Liver (tissue), 9 donors: ENCODE measurements around the gene LAG3. TPM values are rescaled to one million over a fixed set of nuclear protein-coding genes. Genes with fewer than 3 reads are reported as not detected.
A peak's percentile ranks its signal among the peaks of the same experiment; 100 is the strongest.

Source experiments
- DNase-seq: peaks from one replicate; pipeline ENCODE4 v3.0.0-alpha.2; 2017; ENCODE audit warnings: low spot score
- H3K27ac ChIP-seq, 2 donors: one replicate each; pipeline ENCODE4 v1.7.0; 2013; ENCODE audit warnings: inconsistent platforms in 2 of 2, low read length in 2 of 2, control low read depth in 1 of 2, low read depth in 1 of 2, mild to moderate bottlenecking in 1 of 2
- H3K27me3 ChIP-seq, 4 donors: one replicate each; pipeline versions ENCODE4 v1.6.1 to v1.7.0; 2013; ENCODE audit warnings: low read length in 3 of 4, inconsistent platforms in 1 of 4, mild to moderate bottlenecking in 1 of 4, moderate library complexity in 1 of 4; ENCODE audit not compliant: control insufficient read depth in 4 of 4, insufficient read depth in 4 of 4
- H3K36me3 ChIP-seq, 4 donors: one replicate each; pipeline versions ENCODE4 v1.6.1 to v1.7.0; 2013; ENCODE audit warnings: low read length in 3 of 4, mild to moderate bottlenecking in 3 of 4, low read depth in 1 of 4, moderate library complexity in 1 of 4; ENCODE audit not compliant: control insufficient read depth in 4 of 4, insufficient read depth in 3 of 4
- H3K4me1 ChIP-seq, 4 donors: one replicate each; pipeline versions ENCODE4 v1.6.1 to v1.7.0; 2013; ENCODE audit warnings: low read length in 3 of 4, mild to moderate bottlenecking in 3 of 4, moderate library complexity in 1 of 4; ENCODE audit not compliant: control insufficient read depth in 4 of 4, insufficient read depth in 4 of 4
- H3K4me3 ChIP-seq, 3 donors: one replicate each; pipeline versions ENCODE4 v1.6.1 to v1.7.0; 2013; ENCODE audit warnings: low read length in 3 of 3, control low read depth in 1 of 3, low read depth in 1 of 3, mild to moderate bottlenecking in 1 of 3
- H3K9ac ChIP-seq, 2 donors: one replicate each; pipeline ENCODE4 v1.7.0; 2013; ENCODE audit warnings: low read length in 2 of 2, mild to moderate bottlenecking in 2 of 2, moderate library complexity in 2 of 2, control low read depth in 1 of 2, low read depth in 1 of 2
- H3K9me3 ChIP-seq, 4 donors: one replicate each; pipeline versions ENCODE4 v1.6.1 to v1.7.0; 2013; ENCODE audit warnings: low read length in 3 of 4; ENCODE audit not compliant: control insufficient read depth in 4 of 4
- EGR1 ChIP-seq, 2 donors: IDR thresholded peaks; 2 replicates each; pipeline ENCODE4 v1.6.1; 2016 to 2018; ENCODE audit warnings: antibody characterized with exemption in 2 of 2, low read depth in 2 of 2
- FOXA1 ChIP-seq: IDR thresholded peaks from 2 replicates; pipeline ENCODE4 v1.6.1; 2016; ENCODE audit warnings: antibody characterized with exemption
- FOXA2 ChIP-seq: IDR thresholded peaks from 2 replicates; pipeline ENCODE4 v1.6.1; 2016; ENCODE audit warnings: antibody characterized with exemption
- GABPA ChIP-seq, 2 donors: IDR thresholded peaks in 1 of 2; conservative IDR thresholded peaks in 1 of 2; 2 replicates each; pipeline ENCODE4 v1.6.1; 2016; ENCODE audit warnings: antibody characterized with exemption in 2 of 2, mild to moderate bottlenecking in 1 of 2, moderate library complexity in 1 of 2
- HNF4A ChIP-seq, 2 donors: conservative IDR thresholded peaks; 2 replicates each; pipeline ENCODE4 v1.6.1; 2016; ENCODE audit warnings: antibody characterized with exemption in 2 of 2, mild to moderate bottlenecking in 2 of 2
- HNF4G ChIP-seq: IDR thresholded peaks from 2 replicates; pipeline ENCODE4 v1.6.1; 2016; ENCODE audit warnings: antibody characterized with exemption
- JUND ChIP-seq, 2 donors: IDR thresholded peaks; 2 replicates each; pipeline ENCODE4 v1.6.1; 2016; ENCODE audit warnings: antibody characterized with exemption in 2 of 2
- NR2F2 ChIP-seq: IDR thresholded peaks from 2 replicates; pipeline ENCODE4 v1.6.1; 2016; ENCODE audit warnings: antibody characterized with exemption
- RAD21 ChIP-seq, 2 donors: IDR thresholded peaks; 2 replicates each; pipeline ENCODE4 v1.6.1; 2016; ENCODE audit warnings: antibody characterized with exemption in 2 of 2, mild to moderate bottlenecking in 2 of 2
- RXRA ChIP-seq, 2 donors: IDR thresholded peaks; 2 replicates each; pipeline ENCODE4 v1.6.1; 2017 to 2018; ENCODE audit warnings: antibody characterized with exemption in 2 of 2, mild to moderate bottlenecking in 1 of 2
- SP1 ChIP-seq: IDR thresholded peaks from 2 replicates; pipeline ENCODE4 v1.6.1; 2018; ENCODE audit warnings: antibody characterized with exemption, mild to moderate bottlenecking
- TAF1 ChIP-seq: conservative IDR thresholded peaks from 2 replicates; pipeline ENCODE4 v1.6.1; 2016; ENCODE audit warnings: antibody characterized with exemption, mild to moderate bottlenecking
- YY1 ChIP-seq: IDR thresholded peaks from 2 replicates; pipeline ENCODE4 v1.6.1; 2016; ENCODE audit warnings: antibody characterized with exemption, mild to moderate bottlenecking
- WGBS: extraction: QIAGEN DNeasy Blood & Tissue Kit; methylation state at CpG from one replicate; pipeline ENCODE4 v1.1.7; 2013; 5-methylcytosine and 5-hydroxymethylcytosine counted together
- polyA plus RNA-seq, 2 donors: library from polyadenylated mRNA; stranded (reverse) in 1 of 2; unstranded in 1 of 2; fragments of 200-250 nt in 1 of 2; fragments of >200 nt in 1 of 2; fragmentation: Nextera tagmentation in 1 of 2; extraction: Ambion mirVana in 1 of 2; gene quantifications; one replicate each; pipeline versions ENCODE4 v1.2.1 to v1.2.3, GENCODE V29; 2013 to 2015
- total RNA-seq, 2 donors: library from RNA; depleted of rRNA; stranded (reverse); fragments of >200 nt; gene quantifications; one replicate each; pipeline ENCODE4 v1.2.3, GENCODE V29; 2014
- TF ChIP-seq, protein P1 (sequence below): IDR thresholded peaks from 2 replicates; pipeline ENCODE4 v1.6.1; 2016; ENCODE audit warnings: antibody characterized with exemption, mild to moderate bottlenecking
- TF ChIP-seq, protein P2 (sequence below): IDR thresholded peaks from 2 replicates; pipeline ENCODE4 v1.6.1; 2016; ENCODE audit warnings: antibody characterized with exemption
- TF ChIP-seq, protein P3 (sequence below): IDR thresholded peaks from 2 replicates; pipeline ENCODE4 v1.6.1; 2016; ENCODE audit warnings: antibody characterized with exemption
- TF ChIP-seq, protein P4 (sequence below): IDR thresholded peaks from 2 replicates; pipeline ENCODE4 v1.6.1; 2016; ENCODE audit warnings: antibody characterized with exemption
- TF ChIP-seq, protein P5 (sequence below): fragments of 150-350 bp; IDR thresholded peaks from 2 replicates; pipeline ENCODE4 v1.5.1; 2017; ENCODE audit warnings: improper control_type of control experiment, low read depth, low read length; ENCODE audit not compliant: missing input control
- donor health status: healthy.
- donor health status: healthy.
- donor health status: healthy.
- donor health status: healthy.
- donor health status: healthy.

The LAG3 gene
- total and polyA plus RNA-seq, 4 donors: 0.14 to 1.2 (median 0.47) TPM

DNA sequence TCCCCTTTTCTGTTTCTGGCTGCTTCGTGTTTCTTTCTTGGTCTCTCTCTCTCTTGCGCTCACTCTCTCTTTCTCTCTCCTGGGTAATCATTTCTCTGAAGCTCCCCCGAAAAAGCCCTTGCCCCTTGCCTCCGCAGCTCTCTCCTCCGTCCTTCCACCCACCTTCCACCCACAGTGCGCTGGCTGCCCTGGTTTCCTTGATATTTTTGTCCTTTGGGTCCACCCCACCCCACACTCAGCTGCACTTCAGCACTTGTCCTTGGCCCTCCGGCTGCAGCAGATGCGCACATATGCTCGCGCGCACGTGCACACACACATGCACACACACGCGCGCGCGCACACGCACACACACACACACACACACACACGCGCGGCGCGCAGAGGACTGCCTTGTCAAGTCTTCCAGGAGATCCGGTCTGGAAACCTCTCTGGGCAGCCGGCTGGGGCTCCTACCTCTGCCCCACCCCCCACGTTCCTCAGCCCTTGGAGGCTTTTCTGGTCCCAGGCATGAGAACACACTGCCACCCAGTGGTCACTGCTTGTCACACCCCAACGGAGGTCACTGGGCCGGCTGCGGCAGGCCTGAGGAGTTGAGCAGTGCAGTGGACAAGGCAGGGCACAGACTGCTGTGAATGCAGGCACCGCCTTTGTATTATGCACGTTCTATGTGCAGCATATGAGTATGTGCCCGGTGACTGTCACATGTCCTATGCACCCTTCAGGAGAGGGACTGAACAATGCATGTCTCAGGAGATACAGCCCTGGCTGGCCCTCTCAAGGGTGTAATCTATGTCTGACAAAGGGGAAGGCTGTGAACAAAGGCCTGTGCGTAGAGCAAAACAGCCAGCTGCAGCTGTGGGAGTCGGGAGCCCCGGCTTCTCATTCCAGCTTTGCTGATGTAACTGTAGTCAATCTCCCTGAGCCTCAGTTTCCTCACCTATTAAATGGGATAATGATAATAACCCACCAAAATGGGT is 6.5 kb downstream of the LAG3 start (continued):
- TF ChIP-seq, protein P1, sequence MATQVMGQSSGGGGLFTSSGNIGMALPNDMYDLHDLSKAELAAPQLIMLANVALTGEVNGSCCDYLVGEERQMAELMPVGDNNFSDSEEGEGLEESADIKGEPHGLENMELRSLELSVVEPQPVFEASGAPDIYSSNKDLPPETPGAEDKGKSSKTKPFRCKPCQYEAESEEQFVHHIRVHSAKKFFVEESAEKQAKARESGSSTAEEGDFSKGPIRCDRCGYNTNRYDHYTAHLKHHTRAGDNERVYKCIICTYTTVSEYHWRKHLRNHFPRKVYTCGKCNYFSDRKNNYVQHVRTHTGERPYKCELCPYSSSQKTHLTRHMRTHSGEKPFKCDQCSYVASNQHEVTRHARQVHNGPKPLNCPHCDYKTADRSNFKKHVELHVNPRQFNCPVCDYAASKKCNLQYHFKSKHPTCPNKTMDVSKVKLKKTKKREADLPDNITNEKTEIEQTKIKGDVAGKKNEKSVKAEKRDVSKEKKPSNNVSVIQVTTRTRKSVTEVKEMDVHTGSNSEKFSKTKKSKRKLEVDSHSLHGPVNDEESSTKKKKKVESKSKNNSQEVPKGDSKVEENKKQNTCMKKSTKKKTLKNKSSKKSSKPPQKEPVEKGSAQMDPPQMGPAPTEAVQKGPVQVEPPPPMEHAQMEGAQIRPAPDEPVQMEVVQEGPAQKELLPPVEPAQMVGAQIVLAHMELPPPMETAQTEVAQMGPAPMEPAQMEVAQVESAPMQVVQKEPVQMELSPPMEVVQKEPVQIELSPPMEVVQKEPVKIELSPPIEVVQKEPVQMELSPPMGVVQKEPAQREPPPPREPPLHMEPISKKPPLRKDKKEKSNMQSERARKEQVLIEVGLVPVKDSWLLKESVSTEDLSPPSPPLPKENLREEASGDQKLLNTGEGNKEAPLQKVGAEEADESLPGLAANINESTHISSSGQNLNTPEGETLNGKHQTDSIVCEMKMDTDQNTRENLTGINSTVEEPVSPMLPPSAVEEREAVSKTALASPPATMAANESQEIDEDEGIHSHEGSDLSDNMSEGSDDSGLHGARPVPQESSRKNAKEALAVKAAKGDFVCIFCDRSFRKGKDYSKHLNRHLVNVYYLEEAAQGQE: peak; percentile 57
- TF ChIP-seq HNF4G (no peak), YY1 (peak; percentile 68)

DNA sequence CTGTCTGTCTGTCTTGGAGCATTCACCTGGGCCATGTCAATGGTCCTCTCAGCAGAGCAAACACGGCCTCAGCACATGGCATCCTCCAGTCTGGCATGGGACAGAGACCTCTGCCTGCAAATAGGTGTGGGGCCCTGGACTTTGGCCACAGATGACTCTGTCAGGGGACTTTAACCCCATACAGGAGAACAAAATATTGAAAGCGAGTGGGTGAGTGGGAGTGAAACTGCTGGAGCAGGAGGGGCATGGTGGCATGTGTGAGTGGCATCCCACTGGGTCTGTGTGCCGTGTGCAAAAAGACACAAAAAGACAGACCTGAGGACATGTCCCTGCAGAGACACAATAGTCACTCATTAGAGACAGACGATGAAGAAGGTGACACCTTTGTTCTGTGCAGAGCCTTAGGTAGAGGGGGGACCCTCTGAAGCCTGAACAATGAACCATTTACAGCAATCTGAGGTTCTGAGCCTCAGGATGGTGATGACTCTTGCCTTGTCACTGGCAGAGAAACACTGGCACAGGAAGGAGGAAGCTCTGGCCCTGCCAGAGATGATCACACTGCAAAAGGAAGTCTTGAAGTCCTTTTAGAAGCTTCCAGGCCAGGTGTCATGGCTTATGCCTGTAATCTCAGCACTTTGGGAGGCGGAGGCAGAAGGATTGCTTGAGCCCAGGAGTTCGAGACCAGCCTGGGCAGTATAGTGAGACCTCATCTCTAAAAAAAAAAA is 7.5 kb downstream of the LAG3 start:
- TF ChIP-seq HNF4G: peak; percentile 99
- TF ChIP-seq YY1: peak; percentile 52
- peak; percentile 99 to 100 for TF ChIP-seq HNF4A (conservative IDR thresholded peaks at IDR 0.05)
- TF ChIP-seq RXRA (IDR thresholded peaks at IDR 0.05): peak; percentile 92 to 94
- TF ChIP-seq RAD21 (IDR thresholded peaks at IDR 0.05): peak; percentile 32 to 53
- peak in 1 of 2 donors; percentile 85 for TF ChIP-seq EGR1 (IDR thresholded peaks at IDR 0.05; ENCODE audit: low read depth in 2 of 2)
- TF ChIP-seq, protein P2, sequence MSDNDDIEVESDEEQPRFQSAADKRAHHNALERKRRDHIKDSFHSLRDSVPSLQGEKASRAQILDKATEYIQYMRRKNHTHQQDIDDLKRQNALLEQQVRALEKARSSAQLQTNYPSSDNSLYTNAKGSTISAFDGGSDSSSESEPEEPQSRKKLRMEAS: peak; percentile 85
- TF ChIP-seq JUND (IDR thresholded peaks at IDR 0.05): peak; percentile 77 to 79
- TF ChIP-seq, protein P3, sequence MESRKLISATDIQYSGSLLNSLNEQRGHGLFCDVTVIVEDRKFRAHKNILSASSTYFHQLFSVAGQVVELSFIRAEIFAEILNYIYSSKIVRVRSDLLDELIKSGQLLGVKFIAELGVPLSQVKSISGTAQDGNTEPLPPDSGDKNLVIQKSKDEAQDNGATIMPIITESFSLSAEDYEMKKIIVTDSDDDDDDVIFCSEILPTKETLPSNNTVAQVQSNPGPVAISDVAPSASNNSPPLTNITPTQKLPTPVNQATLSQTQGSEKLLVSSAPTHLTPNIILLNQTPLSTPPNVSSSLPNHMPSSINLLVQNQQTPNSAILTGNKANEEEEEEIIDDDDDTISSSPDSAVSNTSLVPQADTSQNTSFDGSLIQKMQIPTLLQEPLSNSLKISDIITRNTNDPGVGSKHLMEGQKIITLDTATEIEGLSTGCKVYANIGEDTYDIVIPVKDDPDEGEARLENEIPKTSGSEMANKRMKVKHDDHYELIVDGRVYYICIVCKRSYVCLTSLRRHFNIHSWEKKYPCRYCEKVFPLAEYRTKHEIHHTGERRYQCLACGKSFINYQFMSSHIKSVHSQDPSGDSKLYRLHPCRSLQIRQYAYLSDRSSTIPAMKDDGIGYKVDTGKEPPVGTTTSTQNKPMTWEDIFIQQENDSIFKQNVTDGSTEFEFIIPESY: peak; percentile 68
- TF ChIP-seq, protein P1: peak; percentile 59
- TF ChIP-seq TAF1: no peak
- peak; percentile 99 for TF ChIP-seq SP1
- peak; percentile 63 for TF ChIP-seq FOXA2
- TF ChIP-seq, protein P4, sequence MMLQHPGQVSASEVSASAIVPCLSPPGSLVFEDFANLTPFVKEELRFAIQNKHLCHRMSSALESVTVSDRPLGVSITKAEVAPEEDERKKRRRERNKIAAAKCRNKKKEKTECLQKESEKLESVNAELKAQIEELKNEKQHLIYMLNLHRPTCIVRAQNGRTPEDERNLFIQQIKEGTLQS: no peak
- TF ChIP-seq GABPA (IDR thresholded peaks at IDR 0.05 in 1 of 2, conservative IDR thresholded peaks at IDR 0.05 in 1 of 2): peak in 1 of 2 donors; percentile 64
- TF ChIP-seq, protein P5, sequence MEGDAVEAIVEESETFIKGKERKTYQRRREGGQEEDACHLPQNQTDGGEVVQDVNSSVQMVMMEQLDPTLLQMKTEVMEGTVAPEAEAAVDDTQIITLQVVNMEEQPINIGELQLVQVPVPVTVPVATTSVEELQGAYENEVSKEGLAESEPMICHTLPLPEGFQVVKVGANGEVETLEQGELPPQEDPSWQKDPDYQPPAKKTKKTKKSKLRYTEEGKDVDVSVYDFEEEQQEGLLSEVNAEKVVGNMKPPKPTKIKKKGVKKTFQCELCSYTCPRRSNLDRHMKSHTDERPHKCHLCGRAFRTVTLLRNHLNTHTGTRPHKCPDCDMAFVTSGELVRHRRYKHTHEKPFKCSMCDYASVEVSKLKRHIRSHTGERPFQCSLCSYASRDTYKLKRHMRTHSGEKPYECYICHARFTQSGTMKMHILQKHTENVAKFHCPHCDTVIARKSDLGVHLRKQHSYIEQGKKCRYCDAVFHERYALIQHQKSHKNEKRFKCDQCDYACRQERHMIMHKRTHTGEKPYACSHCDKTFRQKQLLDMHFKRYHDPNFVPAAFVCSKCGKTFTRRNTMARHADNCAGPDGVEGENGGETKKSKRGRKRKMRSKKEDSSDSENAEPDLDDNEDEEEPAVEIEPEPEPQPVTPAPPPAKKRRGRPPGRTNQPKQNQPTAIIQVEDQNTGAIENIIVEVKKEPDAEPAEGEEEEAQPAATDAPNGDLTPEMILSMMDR: no peak
- TF ChIP-seq FOXA1: peak; percentile 48
- peak; percentile 49 for TF ChIP-seq NR2F2
- H3K4me1 ChIP-seq: peaks cover 10 to 63% (median 54%) of the 10 kb centered on the region in 4 donors
- H3K9me3 ChIP-seq: no peaks in the 10 kb centered on the region
- 54% methylated on average over 6 of the region's 6 CpGs for WGBS
- no peak overlapping the region for H3K4me3 ChIP-seq
- H3K9ac ChIP-seq: no peak overlapping the region
- H3K27me3 ChIP-seq: no peaks in the 10 kb centered on the region
- DNase-seq: no peak
- H3K36me3 ChIP-seq: peaks cover 0 to 3% (median 0%) of the 10 kb centered on the region in 4 donors
- H3K27ac ChIP-seq: peak overlapping the region; percentile 50 to 90
